PC-3 (cell line): ENCODE data around the gene GET3. TPM values are rescaled to one million over a fixed set of nuclear protein-coding genes. Genes with fewer than 3 reads are reported as not detected.

Source experiments
- ATAC-seq: fragments of 200-7000 bp; cut with Tn5 transposase; 2 replicates; pipeline ENCODE4 v1.9.1; 2020; ENCODE audit warnings: mild to moderate bottlenecking, moderate library complexity
- Bru-seq: library from RNA; stranded (reverse); fragments of 400-500 nt; gene quantifications from one replicate; lab custom pipeline; 2021; lab: Mats Ljungman, UMichigan
- BruChase-seq, 2 experiments: library from RNA; stranded (reverse); fragments of 400-500 nt; gene quantifications; one replicate each; lab custom pipeline; 2021; lab: Mats Ljungman, UMichigan
- BruUV-seq: library from RNA; stranded (reverse); fragments of 400-500 nt; replicated peaks from 2 replicates; lab custom pipeline; 2021; lab: Mats Ljungman, UMichigan
- CTCF ChIA-PET: fragments of 300-600 bp; sonication (Branson Sonifier 250); formaldehyde crosslinking; loops from one replicate; lab custom pipeline; 2022; ENCODE audit warnings: antibody characterized with exemption; lab: Charles Lee
- POLR2A ChIA-PET: fragments of 300-600 bp; sonication (Branson Sonifier 250); formaldehyde crosslinking; loops from one replicate; lab custom pipeline; 2022; ENCODE audit warnings: antibody characterized with exemption; ENCODE audit not compliant: unreplicated experiment; lab: Charles Lee
- DNase-seq: peaks from one replicate; pipeline ENCODE4 v3.0.0-alpha.2; 2015
- H2AFZ ChIP-seq: fragments of 300-600 bp; sonication (generic); 2 replicates; pipeline ENCODE4 v1.6.0; 2016; ENCODE audit warnings: antibody characterized with exemption, low read length
- H3F3A ChIP-seq: fragments of 300-600 bp; sonication (generic); one replicate; pipeline ENCODE4 v1.6.0; 2017; ENCODE audit warnings: antibody characterized with exemption, low read length, control low read depth, mild to moderate bottlenecking; ENCODE audit not compliant: unreplicated experiment
- H3K27ac ChIP-seq: fragments of 300-600 bp; sonication (generic); 2 replicates; pipeline ENCODE4 v1.5.1; 2016; ENCODE audit warnings: mild to moderate bottlenecking, low read length
- H3K27me3 ChIP-seq: fragments of 300-600 bp; sonication (generic); 2 replicates; pipeline ENCODE4 v1.6.1; 2016; ENCODE audit warnings: low read length, mixed read lengths
- H3K36me3 ChIP-seq: fragments of 300-600 bp; sonication (generic); 2 replicates; pipeline ENCODE4 v1.6.1; 2016; ENCODE audit warnings: low read depth, mixed run types, low read length, mixed read lengths
- H3K4me1 ChIP-seq: fragments of 300-600 bp; sonication (generic); 2 replicates; pipeline ENCODE4 v1.5.1; 2016; ENCODE audit warnings: low read length; ENCODE audit not compliant: insufficient read depth
- H3K4me2 ChIP-seq: fragments of 300-600 bp; sonication (generic); 2 replicates; pipeline ENCODE4 v1.6.0; 2016; ENCODE audit warnings: low read length
- H3K4me3 ChIP-seq: fragments of 300-600 bp; sonication (generic); 2 replicates; pipeline ENCODE4 v1.5.1; 2016; ENCODE audit warnings: mild to moderate bottlenecking, low read length, mixed read lengths
- H3K79me2 ChIP-seq: fragments of 300-600 bp; sonication (generic); 2 replicates; pipeline ENCODE4 v1.6.1; 2017; ENCODE audit warnings: low read length, mixed read lengths
- H3K9ac ChIP-seq: fragments of 300-600 bp; sonication (generic); 2 replicates; pipeline ENCODE4 v1.6.0; 2016; ENCODE audit warnings: mild to moderate bottlenecking, low read length
- H3K9me2 ChIP-seq: fragments of 300-600 bp; sonication (generic); replicated peaks from 2 replicates; pipeline ENCODE4 v1.6.1; 2016; ENCODE audit warnings: mixed run types, low read length, mixed read lengths
- H3K9me3 ChIP-seq: fragments of 300-600 bp; sonication (generic); 2 replicates; pipeline ENCODE4 v1.6.1; 2016; ENCODE audit warnings: low read length, mixed read lengths
- H4K20me1 ChIP-seq: fragments of 300-600 bp; sonication (generic); 2 replicates; pipeline ENCODE4 v1.6.1; 2016; ENCODE audit warnings: low read length, mixed read lengths
- EZH2 ChIP-seq: fragments of 300-600 bp; sonication (generic); IDR thresholded peaks from one replicate; pipeline ENCODE4 v1.6.1; 2017; ENCODE audit warnings: antibody characterized with exemption, mild to moderate bottlenecking, low read length; ENCODE audit not compliant: unreplicated experiment
- EZH2phosphoT487 ChIP-seq: fragments of 300-600 bp; sonication (generic); IDR thresholded peaks from 2 replicates; pipeline ENCODE4 v1.6.1; 2018; ENCODE audit warnings: mild to moderate bottlenecking, antibody characterized with exemption, low read length, borderline replicate concordance
- intact Hi-C: fragments of 100-400 bp; cut with micrococcal nuclease; formaldehyde crosslinking; loops from 2 replicates; pipeline ENCODE4 v1.9.0; 2023
- long read RNA-seq: library from polyadenylated mRNA; unstranded; transcript quantifications from one replicate; pipeline ENCODE4 v2.0.0, GENCODE V29; 2021; ENCODE audit not compliant: unreplicated experiment
- total RNA-seq: library from RNA; depleted of rRNA; stranded (reverse); fragments of >200 nt; gene quantifications from 2 replicates; pipeline ENCODE4 v1.2.3, GENCODE V29; 2014; rRNA removed
- TF ChIP-seq, protein P1 (sequence below): fragments of 300-600 bp; sonication (generic); conservative IDR thresholded peaks from 2 replicates; pipeline ENCODE4 v1.5.1; 2017; ENCODE audit warnings: antibody characterized with exemption, low read depth, mild to moderate bottlenecking, low read length

Gene GET3
- total RNA-seq (251 and 264 TPM in 2 replicates), Bru-seq, nascent RNA (percentile 83 among the genes with signal in this experiment), BruChase-seq, experiment 1, labeled RNA remaining after a 6-hour chase (percentile 94 among the genes with signal in this experiment), BruChase-seq, experiment 2, labeled RNA remaining after a 2-hour chase (percentile 86 among the genes with signal in this experiment)
- long read RNA-seq, transcript ASNA1-201 (7 exons, 1,280 nt), result major isoform, 186 of 220 reads
- long read RNA-seq, partial matches to known transcripts, result 23 of 220 reads
- long read RNA-seq, other reads (novel, unspliced or antisense), result 9 of 220 reads

DNA sequence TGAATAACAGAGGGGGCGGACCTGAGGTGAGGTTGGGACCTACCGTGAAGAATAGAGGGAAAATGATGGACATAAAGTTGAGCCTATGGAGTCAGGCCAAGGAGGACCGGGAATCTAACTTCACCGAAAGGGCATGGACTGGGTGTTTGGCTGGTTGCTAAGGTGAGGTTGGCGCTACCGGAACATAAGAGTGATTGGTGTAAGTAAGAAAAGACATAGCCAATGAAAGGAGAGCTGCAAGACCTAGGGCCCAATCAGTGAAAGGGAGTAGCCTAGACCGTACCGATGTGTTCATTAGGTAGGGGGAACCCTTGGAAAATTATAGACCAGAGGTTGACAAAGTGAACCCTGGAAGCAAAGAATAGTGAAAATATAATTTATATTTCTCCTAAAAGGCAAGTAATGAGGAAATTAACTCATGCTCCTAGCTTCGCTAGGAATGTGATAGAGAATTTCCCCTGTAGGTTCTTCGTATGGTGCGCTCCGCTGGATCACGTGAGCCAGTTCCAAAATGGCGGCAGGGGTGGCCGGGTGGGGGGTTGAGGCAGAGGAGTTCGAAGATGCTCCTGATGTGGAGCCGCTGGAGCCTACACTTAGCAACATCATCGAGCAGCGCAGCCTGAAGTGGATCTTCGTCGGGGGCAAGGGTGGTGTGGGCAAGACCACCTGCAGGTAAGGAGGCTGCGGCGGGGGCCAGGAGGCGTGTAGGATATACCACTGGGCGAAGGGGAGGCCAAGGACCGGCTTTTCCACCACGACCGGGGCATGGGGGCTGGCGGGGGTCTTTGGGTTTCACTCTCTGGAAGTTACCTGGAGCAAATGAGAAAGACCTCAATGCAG, at the start of gene GET3:
TSS of gene GET3 (plus strand) at position 503 of the 840 bp plus-strand sequence. CDS start at position 512, 9 bp downstream.
- H3K4me2 ChIP-seq, result peak within 1 kb of the TSS; percentile 90
- peaks cover 28% of the 10 kb centered on the region for H3K4me1 ChIP-seq
- H3K9me2 ChIP-seq, result no peaks in the 10 kb centered on the region
- H3K27me3 ChIP-seq, result no peaks in the 10 kb centered on the region
- H3K27ac ChIP-seq, result peak within 1 kb of the TSS; percentile 84
- H2AFZ ChIP-seq, result peak within 1 kb of the TSS; percentile 91
- peak; percentile 88 for ATAC-seq
- ChIA-PET CTCF (interaction anchor here (0.5 to 0.6 kb wide), 3 partner anchors 20 to 39 kb away, joined by 4 to 7 read pairs (median 6); no protein-coding TSS in a partner anchor), POLR2A (interaction anchor here (0.5 to 0.6 kb wide), 4 partner anchors 26 to 1867 kb away, joined by 3 to 19 read pairs (median 5); no protein-coding TSS in a partner anchor)
- H3K4me3 ChIP-seq, result peak within 1 kb of the TSS; percentile 89
- H4K20me1 ChIP-seq, result peaks cover 18% of the 10 kb centered on the region
- H3K9ac ChIP-seq, result peak within 1 kb of the TSS; percentile 92
- H3F3A ChIP-seq, result no peaks in the 10 kb centered on the region
- no peaks in the 10 kb centered on the region for H3K9me3 ChIP-seq
- peaks cover 11% of the 10 kb centered on the region for H3K36me3 ChIP-seq
- DNase-seq, result peak; percentile 100
- no TSS peak for BruUV-seq
- intact Hi-C loops, result loop anchor here (1.0 kb wide), 1 partner anchor 56 kb away; the partner anchor contains the start of gene DHPS
- no peak for TF ChIP-seq EZH2phosphoT487
- TF ChIP-seq, protein P1, sequence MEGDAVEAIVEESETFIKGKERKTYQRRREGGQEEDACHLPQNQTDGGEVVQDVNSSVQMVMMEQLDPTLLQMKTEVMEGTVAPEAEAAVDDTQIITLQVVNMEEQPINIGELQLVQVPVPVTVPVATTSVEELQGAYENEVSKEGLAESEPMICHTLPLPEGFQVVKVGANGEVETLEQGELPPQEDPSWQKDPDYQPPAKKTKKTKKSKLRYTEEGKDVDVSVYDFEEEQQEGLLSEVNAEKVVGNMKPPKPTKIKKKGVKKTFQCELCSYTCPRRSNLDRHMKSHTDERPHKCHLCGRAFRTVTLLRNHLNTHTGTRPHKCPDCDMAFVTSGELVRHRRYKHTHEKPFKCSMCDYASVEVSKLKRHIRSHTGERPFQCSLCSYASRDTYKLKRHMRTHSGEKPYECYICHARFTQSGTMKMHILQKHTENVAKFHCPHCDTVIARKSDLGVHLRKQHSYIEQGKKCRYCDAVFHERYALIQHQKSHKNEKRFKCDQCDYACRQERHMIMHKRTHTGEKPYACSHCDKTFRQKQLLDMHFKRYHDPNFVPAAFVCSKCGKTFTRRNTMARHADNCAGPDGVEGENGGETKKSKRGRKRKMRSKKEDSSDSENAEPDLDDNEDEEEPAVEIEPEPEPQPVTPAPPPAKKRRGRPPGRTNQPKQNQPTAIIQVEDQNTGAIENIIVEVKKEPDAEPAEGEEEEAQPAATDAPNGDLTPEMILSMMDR, result no peak
- no peak for TF ChIP-seq EZH2
- H3K79me2 ChIP-seq, result peaks cover 49% of the 10 kb centered on the region

DNA sequence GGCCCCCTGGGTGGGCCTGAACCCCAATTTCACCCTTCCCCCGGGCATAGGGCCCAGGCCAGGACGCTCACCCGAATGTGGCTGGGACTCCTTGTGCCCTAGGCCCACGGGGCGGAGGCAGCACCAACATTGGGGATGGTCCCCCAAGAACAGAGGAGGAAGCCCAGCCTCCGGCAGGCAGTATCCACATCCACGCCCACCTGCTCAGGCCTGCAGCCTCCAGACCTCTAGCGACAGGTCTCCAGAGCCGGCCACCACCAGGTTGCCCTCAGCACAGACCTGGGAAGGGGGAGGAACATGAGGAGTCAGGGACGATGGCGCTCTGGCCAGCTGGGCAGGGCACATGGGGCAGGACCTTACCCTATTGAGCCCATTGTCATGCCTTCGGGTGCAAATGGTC, 48.3 kb upstream of the GET3 start:
- no peaks in the 10 kb centered on the region for H3K27me3 ChIP-seq
- BruUV-seq, result no TSS peak
- H3F3A ChIP-seq, result no peaks in the 10 kb centered on the region
- no peaks in the 10 kb centered on the region for H3K4me1 ChIP-seq
- POLR2A ChIA-PET, result no interaction called here
- H3K9me2 ChIP-seq, result no peaks in the 10 kb centered on the region
- CTCF ChIA-PET, result no interaction called here
- no peaks in the 10 kb centered on the region for H3K79me2 ChIP-seq
- no peak overlapping the region for H3K4me3 ChIP-seq
- no peak for TF ChIP-seq EZH2phosphoT487
- TF ChIP-seq, protein P1, result no peak
- no peak for TF ChIP-seq EZH2
- no peaks in the 10 kb centered on the region for H3K9me3 ChIP-seq
- ATAC-seq, result no peak
- H3K27ac ChIP-seq, result no peak overlapping the region
- H2AFZ ChIP-seq, result no peak overlapping the region
- DNase-seq, result no peak
- no peak overlapping the region for H3K4me2 ChIP-seq
- intact Hi-C loops, result no loop called here
- no peak overlapping the region for H3K9ac ChIP-seq
- no peaks in the 10 kb centered on the region; the same call in none of the 2 replicates for H3K36me3 ChIP-seq
- H4K20me1 ChIP-seq, result no peaks in the 10 kb centered on the region
